ENCODE measurements around the gene FIGNL1.
A peak's percentile ranks its signal among the peaks of the same experiment; 100 is the strongest.

The FIGNL1 gene

GRCh38 chr7:50396856-50397255 lies 53.3 kb downstream of the FIGNL1 start:
- no peak for DNase-seq (ENCODE audit: low spot score)

GRCh38 chr7:50394315-50394714 lies 55.8 kb downstream of the FIGNL1 start:
- DNase-seq (ENCODE audit: low spot score): peak; percentile 21

Measured in hematopoietic multipotent progenitor cell treated with erythropoietin and hydrocortisone succinate and interleukin-3 and kit ligand, for 15 days (in vitro differentiated cells).